WI38 (cell line): ENCODE data around the gene CADPS2.

Source experiments
- H3K4me3 ChIP-seq: 2 replicates; pipeline ENCODE4 v1.5.1; 2011; ENCODE audit warnings: low read depth, mild to moderate bottlenecking, control low read depth, low read length
- CTCF ChIP-seq: IDR thresholded peaks from 2 replicates; pipeline ENCODE4 v1.5.1; 2012; ENCODE audit warnings: low read depth, mild to moderate bottlenecking, control low read depth, low read length

The CADPS2 gene

DNA sequence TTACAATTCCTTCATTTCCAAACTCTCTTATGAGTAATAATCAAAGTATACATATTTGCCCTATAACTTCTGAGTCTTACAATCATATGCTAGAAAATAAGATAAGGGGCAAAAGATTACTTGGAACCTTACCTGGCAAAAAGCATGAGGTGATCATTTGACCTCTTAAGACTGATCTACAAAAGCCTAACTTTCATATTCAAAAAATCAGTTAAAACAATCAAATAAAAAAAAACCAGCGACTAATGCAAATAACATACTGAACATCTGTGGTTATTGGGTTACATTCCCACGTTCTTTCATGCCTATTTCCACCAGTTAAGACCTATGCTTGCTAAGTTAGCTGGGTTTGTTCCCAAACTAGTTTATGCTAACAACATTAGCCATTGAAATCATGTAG, 375.0 kb downstream of the CADPS2 start:
- TF ChIP-seq CTCF, result no peak
- H3K4me3 ChIP-seq, result no peak overlapping the region

DNA sequence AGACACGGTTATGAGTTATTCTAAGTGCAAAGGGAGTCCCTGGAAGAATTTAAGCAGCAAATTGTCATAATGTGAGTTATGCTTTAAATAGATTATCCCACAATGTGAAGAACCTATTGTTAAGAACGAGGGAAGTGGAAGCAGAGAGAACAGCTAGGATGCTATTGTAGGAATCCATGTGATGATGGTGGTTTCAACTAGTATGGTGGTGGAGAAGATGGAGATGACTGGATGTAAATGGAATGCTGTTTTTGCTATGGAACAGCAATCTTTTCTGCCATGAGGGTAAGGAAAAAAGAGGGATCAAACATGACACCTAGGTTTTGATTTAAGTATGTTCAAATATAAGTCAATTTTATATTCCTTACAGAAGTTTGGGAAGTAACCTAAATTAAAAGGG, 378.7 kb downstream of the CADPS2 start:
- H3K4me3 ChIP-seq, result no peak overlapping the region
- TF ChIP-seq CTCF, result no peak

DNA sequence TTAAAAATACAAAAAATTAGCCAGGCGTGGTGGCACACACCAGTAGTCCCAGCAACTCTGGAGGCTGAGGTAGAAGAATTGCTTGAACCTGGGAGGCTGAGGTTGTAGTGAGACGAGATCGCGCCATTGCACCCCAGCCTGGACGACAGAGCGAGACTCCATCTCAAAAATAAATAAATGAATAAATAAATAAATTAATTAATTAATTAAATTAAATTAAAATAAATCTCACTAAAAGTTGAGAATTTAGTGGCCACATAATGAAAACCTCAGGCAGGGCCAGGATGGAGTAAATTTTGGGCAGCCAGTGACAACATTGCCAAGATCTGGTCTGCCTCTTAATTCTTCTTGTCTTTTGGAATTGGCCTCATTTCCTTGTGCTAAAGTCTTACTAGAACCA, 394.3 kb downstream of the CADPS2 start:
- no peak for TF ChIP-seq CTCF

DNA sequence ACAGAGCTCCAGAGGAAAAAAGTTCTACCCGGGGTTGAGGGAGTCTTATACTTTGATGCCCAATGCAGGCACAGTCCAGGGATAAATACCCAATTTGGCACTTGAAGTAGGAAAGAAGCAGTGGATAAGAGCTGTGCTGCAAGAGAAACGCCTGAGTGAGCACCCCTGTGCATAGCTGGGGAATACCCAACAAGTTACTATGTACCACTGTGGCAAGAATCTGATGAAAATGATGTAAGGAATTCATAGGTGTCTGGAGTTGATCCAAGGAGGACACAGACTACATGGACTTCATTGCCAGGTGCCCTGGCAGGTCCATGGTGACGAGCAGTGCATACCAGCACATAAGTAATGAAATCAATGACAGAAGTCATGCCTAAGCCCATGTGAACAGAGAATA, 398.0 kb downstream of the CADPS2 start:
- no peak for TF ChIP-seq CTCF
- H3K4me3 ChIP-seq, result no peak overlapping the region

More for the DNA sequence above, 394.3 kb downstream of the CADPS2 start:
- no peak overlapping the region for H3K4me3 ChIP-seq

GRCh38 chr7:122487131-122487530, 399.1 kb downstream of the CADPS2 start:
- no peak for TF ChIP-seq CTCF
- no peak overlapping the region for H3K4me3 ChIP-seq

DNA sequence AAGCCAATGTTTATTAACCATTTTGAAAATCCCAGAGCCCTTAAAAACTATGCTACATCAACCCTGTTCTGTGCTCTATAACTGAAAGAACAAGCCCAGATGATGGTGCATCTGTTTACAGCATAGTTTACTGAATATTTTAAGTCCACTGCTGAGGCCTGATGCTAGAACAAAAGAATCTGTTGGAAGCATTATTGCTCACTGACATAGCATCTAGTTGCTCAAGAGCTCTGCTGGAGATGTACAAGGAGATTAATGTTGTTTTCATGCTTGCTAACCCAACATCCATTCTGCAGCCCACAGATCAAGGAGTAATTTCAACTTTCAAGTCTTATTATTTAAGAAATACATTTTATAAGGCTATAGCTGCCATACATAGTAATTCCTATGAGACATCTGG, 400.4 kb downstream of the CADPS2 start:
- no peak overlapping the region for H3K4me3 ChIP-seq
- TF ChIP-seq CTCF, result no peak

- no peak for TF ChIP-seq CTCF
- no peak overlapping the region for H3K4me3 ChIP-seq
Measured at GRCh38 chr7:122482212-122482611, 404.0 kb downstream of the CADPS2 start.
